Measurements from ENCODE around the gene CHL1. TPM values are rescaled to one million over a fixed set of nuclear protein-coding genes. Genes with fewer than 3 reads are reported as not detected.

The CHL1 gene
- total and polyA plus RNA-seq, 8 donors: 0.62 to 25.3 (median 10.5) TPM

DNA sequence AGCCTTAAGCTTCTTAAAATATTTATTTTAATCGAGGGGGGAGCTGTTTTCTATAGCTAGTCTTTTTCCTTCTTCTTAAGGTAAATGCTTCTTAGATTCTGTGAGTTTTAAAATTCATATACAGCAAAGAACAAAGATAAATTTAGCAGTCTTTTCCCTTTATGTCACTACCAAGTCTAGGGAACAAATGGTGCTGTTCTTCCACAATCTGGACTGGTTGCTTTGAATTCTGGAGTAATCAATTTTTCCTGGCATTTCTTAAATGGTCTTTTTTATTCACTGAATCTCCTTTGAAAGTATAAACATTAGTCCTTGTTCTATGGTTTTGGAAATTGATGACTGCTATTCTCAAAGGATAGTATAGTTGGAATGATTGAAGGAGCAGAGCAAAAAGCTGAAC lies 82.8 kb downstream of the CHL1 start:
- WGBS, 5 donors: 31 to 62% (median 48%) methylated on average over 1 of the region's 1 CpG
- Histone ChIP-seq H3K4me3 (no peak overlapping the region), H3K4me1 (no peaks in the 10 kb centered on the region), H3K27ac (no peak overlapping the region), H3K36me3 (no peaks in the 10 kb centered on the region), H3K27me3 (no peaks in the 10 kb centered on the region), H3K9me3 (peaks cover 0 to 3% (median 0%) of the 10 kb centered on the region in 4 donors)
- TF ChIP-seq POLR2A (IDR thresholded peaks at IDR 0.05) (no peak), EP300 (IDR thresholded peaks at IDR 0.05) (no peak), POLR2AphosphoS5 (IDR thresholded peaks at IDR 0.05) (no peak)
- TF ChIP-seq, protein P1, sequence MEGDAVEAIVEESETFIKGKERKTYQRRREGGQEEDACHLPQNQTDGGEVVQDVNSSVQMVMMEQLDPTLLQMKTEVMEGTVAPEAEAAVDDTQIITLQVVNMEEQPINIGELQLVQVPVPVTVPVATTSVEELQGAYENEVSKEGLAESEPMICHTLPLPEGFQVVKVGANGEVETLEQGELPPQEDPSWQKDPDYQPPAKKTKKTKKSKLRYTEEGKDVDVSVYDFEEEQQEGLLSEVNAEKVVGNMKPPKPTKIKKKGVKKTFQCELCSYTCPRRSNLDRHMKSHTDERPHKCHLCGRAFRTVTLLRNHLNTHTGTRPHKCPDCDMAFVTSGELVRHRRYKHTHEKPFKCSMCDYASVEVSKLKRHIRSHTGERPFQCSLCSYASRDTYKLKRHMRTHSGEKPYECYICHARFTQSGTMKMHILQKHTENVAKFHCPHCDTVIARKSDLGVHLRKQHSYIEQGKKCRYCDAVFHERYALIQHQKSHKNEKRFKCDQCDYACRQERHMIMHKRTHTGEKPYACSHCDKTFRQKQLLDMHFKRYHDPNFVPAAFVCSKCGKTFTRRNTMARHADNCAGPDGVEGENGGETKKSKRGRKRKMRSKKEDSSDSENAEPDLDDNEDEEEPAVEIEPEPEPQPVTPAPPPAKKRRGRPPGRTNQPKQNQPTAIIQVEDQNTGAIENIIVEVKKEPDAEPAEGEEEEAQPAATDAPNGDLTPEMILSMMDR (IDR thresholded peaks at IDR 0.05): no peak
- intact Hi-C loops (cut with DNase I; ENCODE audit: low total_unique reads): no loop called here
- DNase-seq: no peak

GRCh38 chr3:280681-281080 lies 84.1 kb downstream of the CHL1 start:
- no peaks in the 10 kb centered on the region for H3K27me3 ChIP-seq
- no peaks in the 10 kb centered on the region for H3K36me3 ChIP-seq
- WGBS, 5 donors: 40 to 78% (median 60%) methylated on average over 2 of the region's 2 CpGs
- peaks cover 0 to 3% (median 0%) of the 10 kb centered on the region in 4 donors for H3K9me3 ChIP-seq
- DNase-seq: no peak
- H3K4me1 ChIP-seq: no peaks in the 10 kb centered on the region
- no peak overlapping the region for H3K27ac ChIP-seq
- H3K4me3 ChIP-seq: no peak overlapping the region
- intact Hi-C loops (cut with DNase I; ENCODE audit: low total_unique reads): no loop called here
- TF ChIP-seq POLR2A (IDR thresholded peaks at IDR 0.05) (no peak), POLR2AphosphoS5 (IDR thresholded peaks at IDR 0.05) (no peak), EP300 (IDR thresholded peaks at IDR 0.05) (no peak)
- TF ChIP-seq, protein P1 (IDR thresholded peaks at IDR 0.05): no peak

DNA sequence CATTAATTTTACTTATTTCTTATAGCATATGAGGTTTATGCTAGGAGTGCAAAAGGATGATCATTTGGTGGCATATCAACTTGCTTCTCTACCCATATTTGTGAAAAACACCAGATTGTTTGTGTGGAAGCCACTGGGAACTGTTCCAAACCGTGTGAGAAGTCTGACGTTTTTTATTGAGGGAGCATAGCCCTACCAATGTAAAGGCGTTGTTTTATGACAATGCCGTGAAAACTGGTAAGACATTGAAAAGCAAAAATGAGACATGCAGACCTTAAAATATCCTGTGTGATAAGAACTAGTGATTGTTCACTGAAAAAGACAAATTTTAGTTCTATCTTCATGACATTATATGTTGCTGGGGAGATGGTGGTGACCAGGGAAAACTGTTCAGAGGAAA lies 87.8 kb downstream of the CHL1 start:
- Histone ChIP-seq H3K9me3 (peaks cover 0 to 3% (median 0%) of the 10 kb centered on the region in 4 donors), H3K4me1 (no peaks in the 10 kb centered on the region), H3K36me3 (no peaks in the 10 kb centered on the region), H3K27me3 (no peaks in the 10 kb centered on the region), H3K27ac (no peak overlapping the region), H3K4me3 (no peak overlapping the region)
- TF ChIP-seq POLR2A (IDR thresholded peaks at IDR 0.05): no peak
- no peak for TF ChIP-seq POLR2AphosphoS5 (IDR thresholded peaks at IDR 0.05)
- TF ChIP-seq EP300 (IDR thresholded peaks at IDR 0.05): no peak
- TF ChIP-seq, protein P1 (IDR thresholded peaks at IDR 0.05): no peak
- intact Hi-C loops (cut with DNase I; ENCODE audit: low total_unique reads): no loop called here
- DNase-seq: no peak
- WGBS, 5 donors: 59 to 68% (median 63%) methylated on average over 4 of the region's 4 CpGs

DNA sequence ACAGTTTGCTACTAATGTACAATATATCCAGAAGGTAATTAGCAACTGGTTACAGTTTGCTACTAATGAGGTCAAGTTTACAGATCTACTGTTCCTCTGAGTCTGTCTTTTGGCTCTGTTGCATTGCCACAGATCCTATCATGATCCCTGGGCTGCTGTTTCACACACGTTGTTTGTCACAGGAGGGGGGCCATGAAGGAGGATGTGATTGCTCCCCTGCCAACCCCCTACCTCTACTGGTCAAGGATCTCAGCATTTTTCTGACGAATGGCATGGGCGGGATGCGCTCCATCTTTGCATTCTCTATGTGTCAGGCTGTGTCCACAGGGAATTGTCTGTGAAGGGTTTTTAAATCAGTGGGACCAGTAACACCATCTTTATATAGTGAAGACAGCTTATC lies 91.9 kb downstream of the CHL1 start:
- intact Hi-C loops (cut with DNase I; ENCODE audit: low total_unique reads): no loop called here
- Histone ChIP-seq H3K9me3 (no peaks in the 10 kb centered on the region), H3K36me3 (no peaks in the 10 kb centered on the region), H3K27ac (no peak overlapping the region), H3K4me1 (no peaks in the 10 kb centered on the region), H3K27me3 (no peaks in the 10 kb centered on the region), H3K4me3 (no peak overlapping the region)
- no peak for DNase-seq
- TF ChIP-seq POLR2A (IDR thresholded peaks at IDR 0.05) (no peak), EP300 (IDR thresholded peaks at IDR 0.05) (no peak), POLR2AphosphoS5 (IDR thresholded peaks at IDR 0.05) (no peak)
- TF ChIP-seq, protein P1 (IDR thresholded peaks at IDR 0.05): no peak
- 66 to 70% (median 69%) methylated on average over 4 of the region's 4 CpGs for WGBS, 5 donors

Measured in stomach (tissue), 9 donors.